Right ventricle myocardium inferior (tissue), 1 donor: Measurements from ENCODE around the gene OR6V1. TPM values are rescaled to one million over a fixed set of nuclear protein-coding genes. Genes with fewer than 3 reads are reported as not detected.

ENCODE experiments used
- ATAC-seq: fragments of 200-7000 bp; cut with Tn5 transposase; one replicate; pipeline ENCODE4 v1.9.1; 2020; ENCODE audit warnings: mild to moderate bottlenecking, moderate library complexity
- DNase-seq: peaks from one replicate; pipeline ENCODE4 v3.0.0; 2021; ENCODE audit errors: missing footprints
- intact Hi-C: fragments of 100-400 bp; cut with DNase I; formaldehyde crosslinking; loops from one replicate; pipeline ENCODE4 v1.11.0; 2022
- long read RNA-seq: library from polyadenylated mRNA; unstranded; transcript quantifications from one replicate; pipeline ENCODE4 v2.0.0, GENCODE V29; 2021
- total RNA-seq: library from RNA; stranded (reverse); fragmentation: NEBNext Ultra II Directional; extraction: Animal tissue kit (Norgen Biotek cat#: 25700); gene quantifications from one replicate; pipeline ENCODE4 v1.2.1, GENCODE V29; 2021
- donor health status: DM: no; HTN: yes; CAD: no; lungs with severe emphysema.

OR6V1 gene
- not detected for total RNA-seq
- long read RNA-seq, result 0 reads

GRCh38 chr7:143052041-143052440, at the start of gene OR6V1:
OR6V1 (plus strand) TSS chr7:143052341; CDS start chr7:143052341, 0 bp downstream.
- ATAC-seq (no peak), DNase-seq (no peak)
- intact Hi-C loops, result no loop called here

GRCh38 chr7:143002898-143003297, 49.2 kb upstream of the OR6V1 start:
- intact Hi-C loops, result loop anchor here (5.0 kb wide), 1 partner anchor 151 kb away; no protein-coding TSS in a partner anchor
- ATAC-seq (no peak), DNase-seq (no peak)

GRCh38 chr7:143003393-143004051, 48.6 kb upstream of the OR6V1 start:
- no peak for ATAC-seq
- DNase-seq, result no peak
- intact Hi-C loops, result loop anchor here (5.0 kb wide), 1 partner anchor 151 kb away; no protein-coding TSS in a partner anchor

- intact Hi-C loops, result loop anchor here (5.0 kb wide), 1 partner anchor 412 kb away; no protein-coding TSS in a partner anchor
- ATAC-seq, result no peak
- no peak for DNase-seq
Observed at GRCh38 chr7:143005632-143006260, 46.4 kb upstream of the OR6V1 start.

DNA sequence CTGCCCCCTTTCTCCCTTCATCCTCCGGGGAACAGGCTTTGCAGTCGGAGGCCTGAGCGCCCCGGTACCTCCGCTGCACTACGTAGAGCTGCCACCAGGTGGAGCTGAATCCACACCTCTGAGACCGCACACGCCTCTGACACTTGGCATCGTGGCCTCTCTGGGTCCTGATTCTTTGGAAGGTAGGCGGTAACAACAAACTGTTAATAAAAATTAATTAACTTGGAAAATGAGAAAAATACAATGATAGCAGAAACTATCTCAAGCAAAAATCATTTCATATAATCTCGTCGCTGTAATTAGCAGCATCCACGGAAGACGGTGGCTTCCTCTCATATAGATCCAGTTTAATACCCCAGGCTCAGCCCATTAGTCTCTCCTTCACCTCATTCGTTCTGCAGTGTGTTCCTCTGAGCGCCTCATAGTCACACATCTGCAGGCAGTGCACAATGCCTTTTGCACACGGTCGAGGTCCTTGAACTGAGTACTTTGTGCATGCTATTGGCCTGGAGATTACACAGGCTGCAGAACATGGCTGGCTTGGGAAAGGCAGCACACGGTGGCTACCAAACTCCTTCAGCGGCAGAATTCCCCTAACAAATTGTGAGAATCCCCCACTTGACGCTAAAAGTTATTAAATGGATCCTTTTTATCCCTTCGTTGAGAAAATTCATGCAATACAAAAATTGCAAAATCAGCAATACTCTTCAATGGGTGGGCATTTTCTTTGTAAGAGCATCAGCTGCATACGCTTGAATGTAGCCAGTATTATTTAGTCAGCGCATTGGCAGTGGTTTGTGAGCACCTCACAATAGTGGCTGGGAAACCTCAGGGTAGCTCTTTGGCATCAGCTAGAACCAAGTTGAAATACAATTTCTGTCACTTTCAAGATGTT, 43.9 kb upstream of the OR6V1 start:
- ATAC-seq (peak; percentile 91), DNase-seq (peak; percentile 91)
- intact Hi-C loops, result loop anchor here (1.0 to 5.0 kb wide), 2 partner anchors 207 to 409 kb away; no protein-coding TSS in a partner anchor

- ATAC-seq, result no peak
- no peak for DNase-seq
- intact Hi-C loops, result no loop called here
Observed at GRCh38 chr7:143012001-143012400, 40.1 kb upstream of the OR6V1 start.

DNA sequence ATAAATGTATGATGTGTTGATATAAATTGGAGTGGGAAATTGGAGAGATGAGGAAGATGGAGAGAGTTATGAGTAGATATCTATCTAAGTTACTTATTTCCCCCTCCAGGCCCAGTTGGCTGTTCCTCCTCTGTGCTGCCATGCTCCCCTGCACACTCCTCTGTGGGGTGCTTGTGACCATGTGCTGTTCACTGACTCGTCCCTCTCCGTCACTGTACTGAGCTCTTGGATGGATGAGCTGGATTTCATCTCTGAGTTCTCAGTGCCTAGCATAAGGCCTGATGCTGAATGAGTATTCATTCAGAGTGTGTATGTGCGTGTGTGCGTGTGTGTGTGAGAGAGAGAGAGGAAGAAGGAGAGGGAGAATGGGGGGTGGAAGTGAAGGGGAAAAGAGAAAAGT, 39.7 kb upstream of the OR6V1 start:
- intact Hi-C loops, result no loop called here
- ATAC-seq (no peak), DNase-seq (no peak)

DNA sequence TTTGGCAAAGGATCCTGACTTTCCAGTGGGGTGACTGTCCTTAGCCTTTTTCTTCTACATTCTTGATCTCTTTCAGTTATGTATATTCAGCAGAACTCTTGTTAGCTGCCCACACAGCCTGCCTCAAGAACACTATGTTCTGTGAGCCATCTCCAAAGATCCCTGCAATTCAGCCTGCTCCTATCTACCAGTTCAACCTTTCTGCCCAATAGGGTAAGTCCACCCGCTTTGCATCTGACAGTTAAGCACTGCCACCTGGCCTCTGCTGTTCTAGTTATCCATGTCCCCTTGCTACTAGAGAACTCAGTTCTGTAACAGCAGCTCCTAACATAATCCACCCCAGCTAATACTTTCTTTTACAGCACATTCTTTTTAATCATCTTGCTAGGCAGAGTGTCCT, 38.7 kb upstream of the OR6V1 start:
- intact Hi-C loops, result no loop called here
- ATAC-seq (peak; percentile 20), DNase-seq (no peak)

DNA sequence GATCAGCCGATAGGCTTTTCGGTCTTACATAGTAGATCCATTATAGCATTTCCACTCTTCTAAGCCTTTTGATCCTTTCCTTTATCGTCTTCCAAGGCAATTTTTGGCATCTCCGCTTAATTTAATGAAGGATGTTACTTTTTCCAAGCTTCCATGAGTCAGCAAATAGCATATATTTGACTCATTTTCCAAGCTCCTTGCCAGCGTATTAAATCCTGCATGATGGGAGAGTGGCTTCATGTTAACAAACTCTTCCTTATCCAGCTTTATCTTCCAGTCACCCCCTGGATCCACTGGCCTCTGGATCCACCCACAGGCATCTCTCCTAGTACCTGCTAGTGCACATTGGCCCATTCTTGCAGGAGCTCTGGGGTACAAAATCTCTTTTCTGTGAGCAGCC, 38.2 kb upstream of the OR6V1 start:
- intact Hi-C loops, result no loop called here
- ATAC-seq (peak; percentile 26), DNase-seq (no peak)

DNA sequence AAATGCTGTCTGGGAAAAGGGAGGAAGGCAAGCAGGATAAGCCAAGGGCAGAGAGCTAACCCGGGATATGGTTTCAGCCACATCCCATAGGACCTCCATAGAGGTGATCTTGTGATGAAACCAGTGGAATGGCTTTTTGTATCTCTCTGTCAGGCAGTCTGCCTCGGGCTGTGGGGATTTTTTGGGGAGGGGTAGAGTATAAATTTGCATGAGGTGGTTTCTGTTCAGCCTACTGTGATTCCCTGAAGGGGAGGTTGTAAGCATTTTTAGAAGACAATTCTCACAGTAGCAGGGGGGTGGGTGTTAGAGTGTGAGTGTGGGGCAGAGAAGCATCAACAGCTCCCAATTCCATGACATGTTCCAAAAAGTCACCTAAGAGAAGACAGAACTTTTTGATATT, 37.1 kb upstream of the OR6V1 start:
- intact Hi-C loops, result no loop called here
- DNase-seq (no peak), ATAC-seq (no peak)

DNA sequence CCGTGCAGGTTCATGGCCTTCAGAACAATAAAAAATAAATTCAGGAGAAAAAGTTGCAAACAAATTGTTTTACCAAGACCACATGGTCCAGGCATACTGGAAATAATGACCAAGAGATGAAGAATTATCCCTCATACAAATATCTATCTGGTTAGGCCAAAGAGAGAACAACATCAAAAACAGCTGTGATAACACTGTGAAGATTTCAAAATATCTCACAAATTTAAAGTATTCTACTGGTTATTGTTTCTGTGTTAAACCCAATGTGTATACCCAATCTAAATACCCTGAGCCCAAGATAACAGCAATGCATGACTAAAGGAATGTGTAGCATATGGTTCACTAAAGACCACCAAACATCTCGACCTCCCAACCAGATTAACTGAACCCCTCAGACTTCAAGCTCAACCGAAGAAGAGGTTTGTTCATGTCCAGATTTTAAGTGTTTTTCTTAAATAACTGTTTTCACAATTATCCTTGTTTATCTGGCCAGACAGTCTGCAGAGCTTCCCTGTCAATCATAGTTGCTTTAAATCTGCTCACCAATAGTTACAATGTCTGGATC, 36.1 kb upstream of the OR6V1 start:
- intact Hi-C loops, result no loop called here
- DNase-seq, result no peak
- no peak for ATAC-seq

GRCh38 chr7:143016996-143017395, 35.1 kb upstream of the OR6V1 start:
- DNase-seq (no peak), ATAC-seq (no peak)
- intact Hi-C loops, result no loop called here

GRCh38 chr7:143018931-143019330, 33.2 kb upstream of the OR6V1 start:
- intact Hi-C loops, result no loop called here
- DNase-seq, result no peak
- ATAC-seq, result no peak

- ATAC-seq, result no peak
- no peak for DNase-seq
- intact Hi-C loops, result no loop called here
Observed at GRCh38 chr7:143023047-143023446, 29.1 kb upstream of the OR6V1 start.

GRCh38 chr7:143025371-143025770, 26.8 kb upstream of the OR6V1 start:
- ATAC-seq, result no peak
- DNase-seq, result no peak
- intact Hi-C loops, result no loop called here

DNA sequence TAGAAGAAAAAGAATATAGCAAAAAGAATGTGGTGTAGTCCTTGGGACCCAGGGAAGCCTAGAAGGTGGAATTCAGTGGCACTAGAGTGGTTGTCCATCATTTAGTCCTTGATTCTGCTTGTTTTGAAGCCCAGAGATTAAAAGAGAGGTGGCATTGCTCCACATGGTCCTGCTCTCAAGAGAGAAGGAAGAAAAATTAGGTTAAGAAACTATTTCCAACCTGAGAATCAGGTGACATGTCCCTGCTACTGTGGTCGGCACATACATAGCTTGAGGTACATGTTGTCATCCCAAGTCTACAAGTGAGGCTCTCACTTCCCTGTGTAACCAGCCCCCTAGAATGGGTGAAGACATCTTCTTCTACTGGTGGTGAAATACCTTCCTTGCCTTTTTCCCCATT, 25.1 kb upstream of the OR6V1 start, which contains the start of gene OR9A2:
Gene OR9A2 (minus strand): TSS at position 101 of the 400 bp plus-strand sequence. CDS start 0 bp downstream, at position 101.
- intact Hi-C loops, result no loop called here
- no peak for DNase-seq
- ATAC-seq, result no peak

- no peak for ATAC-seq
- intact Hi-C loops, result no loop called here
- no peak for DNase-seq
Observed at GRCh38 chr7:143027683-143028082, 24.5 kb upstream of the OR6V1 start.

- DNase-seq (no peak), ATAC-seq (no peak)
- intact Hi-C loops, result no loop called here
Observed at GRCh38 chr7:143038635-143039034, 13.5 kb upstream of the OR6V1 start.

GRCh38 chr7:143040209-143040715, 11.9 kb upstream of the OR6V1 start:
- DNase-seq (no peak), ATAC-seq (no peak)
- intact Hi-C loops, result no loop called here
